Suprapubic skin (tissue), 3 donors: ENCODE data around the gene MUC5B.

Experiments used
- EP300 ChIP-seq: sonication (generic); formaldehyde crosslinking; IDR thresholded peaks from one replicate; pipeline ENCODE4 v1.6.1; 2017; ENCODE audit warnings: antibody characterized with exemption
- POLR2A ChIP-seq, 2 donors: fragments of 450-650 bp; IDR thresholded peaks; one replicate each; pipeline ENCODE4 v1.6.1; 2017; ENCODE audit warnings: antibody characterized with exemption in 2 of 2, mild to moderate bottlenecking in 2 of 2, moderate library complexity in 2 of 2
- TF ChIP-seq, protein P1 (sequence below), 2 donors: fragments of 200-600 bp in 1 of 2; fragments of 450-650 bp in 1 of 2; sonication (generic) in 1 of 2; IDR thresholded peaks; one replicate each; pipeline ENCODE4 v1.5.1; 2016 to 2019; ENCODE audit warnings: antibody characterized with exemption in 2 of 2, mild to moderate bottlenecking in 1 of 2, moderate library complexity in 1 of 2

DNA sequence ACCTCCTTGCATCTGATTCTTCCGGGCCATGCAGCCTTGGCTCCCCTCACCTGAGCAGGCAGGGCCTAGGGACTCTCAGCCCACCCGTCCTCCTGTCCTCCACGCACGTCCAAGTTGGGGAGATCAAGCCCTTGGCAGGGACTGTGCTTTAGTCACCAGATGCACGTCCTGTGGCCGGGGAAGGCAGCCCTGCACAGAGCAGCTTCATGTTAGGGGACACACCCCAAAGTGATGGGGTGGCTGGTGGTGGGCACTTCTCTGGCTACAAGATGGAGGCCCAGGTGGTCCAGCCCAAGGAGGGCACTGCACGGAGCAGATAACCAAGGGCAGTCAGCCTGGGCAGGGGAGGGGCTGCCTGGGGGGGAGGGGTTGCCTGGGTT is 1.2 kb downstream of the MUC5B start:
- TF ChIP-seq, protein P1, sequence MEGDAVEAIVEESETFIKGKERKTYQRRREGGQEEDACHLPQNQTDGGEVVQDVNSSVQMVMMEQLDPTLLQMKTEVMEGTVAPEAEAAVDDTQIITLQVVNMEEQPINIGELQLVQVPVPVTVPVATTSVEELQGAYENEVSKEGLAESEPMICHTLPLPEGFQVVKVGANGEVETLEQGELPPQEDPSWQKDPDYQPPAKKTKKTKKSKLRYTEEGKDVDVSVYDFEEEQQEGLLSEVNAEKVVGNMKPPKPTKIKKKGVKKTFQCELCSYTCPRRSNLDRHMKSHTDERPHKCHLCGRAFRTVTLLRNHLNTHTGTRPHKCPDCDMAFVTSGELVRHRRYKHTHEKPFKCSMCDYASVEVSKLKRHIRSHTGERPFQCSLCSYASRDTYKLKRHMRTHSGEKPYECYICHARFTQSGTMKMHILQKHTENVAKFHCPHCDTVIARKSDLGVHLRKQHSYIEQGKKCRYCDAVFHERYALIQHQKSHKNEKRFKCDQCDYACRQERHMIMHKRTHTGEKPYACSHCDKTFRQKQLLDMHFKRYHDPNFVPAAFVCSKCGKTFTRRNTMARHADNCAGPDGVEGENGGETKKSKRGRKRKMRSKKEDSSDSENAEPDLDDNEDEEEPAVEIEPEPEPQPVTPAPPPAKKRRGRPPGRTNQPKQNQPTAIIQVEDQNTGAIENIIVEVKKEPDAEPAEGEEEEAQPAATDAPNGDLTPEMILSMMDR (IDR thresholded peaks at IDR 0.05), result no peak
- no peak for TF ChIP-seq POLR2A (IDR thresholded peaks at IDR 0.05)
- no peak for TF ChIP-seq EP300
